GM21529 (cell line): ENCODE results near the gene NAP1L5.

ENCODE experiments used
- ATAC-seq: cut with Tn5 transposase; IDR thresholded peaks from one replicate; pipeline ENCODE4 v1.9.1; 2021; ENCODE audit not compliant: unreplicated experiment

The NAP1L5 gene, protein sequence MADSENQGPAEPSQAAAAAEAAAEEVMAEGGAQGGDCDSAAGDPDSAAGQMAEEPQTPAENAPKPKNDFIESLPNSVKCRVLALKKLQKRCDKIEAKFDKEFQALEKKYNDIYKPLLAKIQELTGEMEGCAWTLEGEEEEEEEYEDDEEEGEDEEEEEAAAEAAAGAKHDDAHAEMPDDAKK

DNA sequence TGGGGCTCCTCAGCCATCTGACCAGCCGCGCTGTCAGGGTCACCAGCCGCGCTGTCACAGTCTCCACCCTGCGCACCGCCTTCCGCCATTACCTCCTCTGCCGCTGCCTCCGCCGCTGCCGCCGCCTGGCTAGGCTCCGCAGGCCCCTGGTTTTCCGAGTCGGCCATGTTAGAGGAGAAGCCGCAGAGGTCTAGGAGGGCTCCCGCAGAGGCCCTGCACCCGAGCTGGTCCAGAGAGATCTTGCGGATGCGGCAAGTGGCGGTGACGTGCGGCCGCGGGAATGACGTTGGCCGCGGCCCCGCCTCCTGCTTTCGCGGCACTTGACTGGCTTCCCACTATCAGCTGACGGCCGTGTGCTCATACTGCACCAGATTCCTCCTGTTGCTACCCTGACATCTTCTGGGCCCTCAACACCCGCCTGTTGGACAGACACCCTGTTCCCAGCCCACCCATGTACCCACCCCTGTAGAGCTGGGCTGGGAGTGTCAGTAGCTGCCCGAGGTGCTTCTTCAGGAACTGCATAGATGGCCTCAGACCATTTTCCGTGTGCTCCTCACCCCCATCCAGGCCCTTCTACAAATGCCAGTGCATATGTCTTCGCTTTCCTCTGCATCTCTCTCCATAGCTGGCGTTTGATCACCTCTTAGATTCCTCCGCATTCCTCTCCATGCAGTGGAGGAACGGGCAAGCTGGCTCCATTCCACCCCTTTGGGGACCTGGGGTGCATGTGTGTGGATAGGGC, at the start of gene NAP1L5:
NAP1L5 (minus strand) TSS at position 242 of the 742 bp plus-strand sequence; CDS start at position 167, 75 bp downstream.
- peak; percentile 95 for ATAC-seq

DNA sequence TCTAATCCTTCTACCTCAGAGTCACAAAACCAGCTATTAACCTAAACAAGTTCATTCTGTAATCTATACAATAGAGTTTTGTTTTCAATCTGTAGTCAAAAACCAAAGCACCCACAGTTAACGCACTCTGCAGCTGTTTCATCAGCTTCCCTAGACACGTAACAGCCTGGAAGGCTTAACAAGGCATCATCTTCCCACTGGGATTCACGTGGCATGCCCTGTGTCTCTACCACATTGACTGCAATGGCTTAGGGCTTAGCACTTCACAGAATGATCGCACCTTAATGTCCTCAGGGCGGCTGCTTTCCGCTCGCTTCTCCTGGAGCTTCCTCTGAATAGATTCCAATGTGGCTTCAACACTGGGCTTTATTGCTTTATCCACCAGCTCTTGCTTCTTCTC, 49.7 kb upstream of the NAP1L5 start:
- no peak for ATAC-seq

DNA sequence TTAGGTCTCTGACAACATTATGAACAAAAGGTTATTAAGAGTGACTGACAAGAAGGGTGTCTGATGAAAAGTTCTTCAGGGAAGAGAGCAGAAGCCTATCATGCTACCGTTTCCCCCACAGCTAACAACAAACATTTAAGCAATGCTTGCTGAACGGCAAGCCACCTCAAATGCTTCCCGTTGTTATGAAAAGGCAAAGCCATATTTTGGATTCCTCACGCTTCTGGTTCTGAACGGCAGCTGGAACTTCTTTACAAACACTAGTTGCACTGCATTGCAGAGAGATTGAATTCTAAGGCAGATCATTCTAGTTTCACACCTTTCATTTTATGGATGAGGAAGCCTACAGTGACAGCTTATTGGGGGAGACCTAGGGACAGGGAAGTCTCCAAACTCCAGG, 48.6 kb upstream of the NAP1L5 start:
- no peak for ATAC-seq

DNA sequence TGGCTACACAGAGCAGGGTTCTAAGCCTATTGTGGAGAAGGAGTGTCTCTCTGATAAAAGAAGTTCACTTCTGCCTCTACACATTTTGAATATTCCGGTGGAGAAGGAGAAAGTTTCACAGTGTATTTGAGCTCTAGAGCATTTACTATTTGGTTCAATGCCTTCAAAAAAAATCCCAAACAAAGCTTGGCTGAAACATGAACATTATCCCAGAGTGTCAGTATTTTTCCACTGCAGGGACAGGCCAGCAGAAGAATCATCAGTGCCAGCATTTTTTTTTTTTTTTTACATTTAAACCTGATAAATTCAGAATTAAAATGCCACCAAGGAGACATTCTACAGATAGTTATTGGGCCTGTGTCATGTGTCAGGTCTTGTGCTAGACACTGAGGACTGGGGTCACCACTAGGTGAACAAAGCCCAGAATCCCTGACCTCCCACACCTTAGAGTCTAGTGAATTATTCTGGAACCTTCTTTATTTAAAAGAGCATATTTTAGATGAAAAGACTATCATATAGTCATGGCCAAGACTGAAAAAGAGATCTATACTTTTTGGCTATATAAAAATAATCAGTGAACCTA, 48.0 kb upstream of the NAP1L5 start:
- no peak for ATAC-seq

DNA sequence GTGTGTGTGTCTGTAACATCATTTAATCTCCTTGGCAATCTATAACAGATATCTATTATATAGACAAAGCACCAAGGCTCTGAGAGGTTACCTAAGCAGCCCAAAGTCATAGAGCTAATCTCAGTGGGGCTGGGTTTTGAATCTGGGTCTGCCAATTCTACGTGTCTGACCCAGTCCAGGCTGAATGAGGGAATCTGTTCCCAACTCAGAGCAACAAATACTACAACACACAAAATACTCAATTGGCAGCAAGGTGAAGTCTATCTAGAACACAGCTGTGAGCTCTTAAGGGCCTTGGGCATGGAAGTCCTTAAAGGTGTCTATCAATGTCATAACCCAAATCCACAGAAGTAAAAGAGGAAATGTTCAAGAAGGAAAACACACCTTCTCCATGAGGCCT, 47.5 kb upstream of the NAP1L5 start:
- ATAC-seq = no peak

DNA sequence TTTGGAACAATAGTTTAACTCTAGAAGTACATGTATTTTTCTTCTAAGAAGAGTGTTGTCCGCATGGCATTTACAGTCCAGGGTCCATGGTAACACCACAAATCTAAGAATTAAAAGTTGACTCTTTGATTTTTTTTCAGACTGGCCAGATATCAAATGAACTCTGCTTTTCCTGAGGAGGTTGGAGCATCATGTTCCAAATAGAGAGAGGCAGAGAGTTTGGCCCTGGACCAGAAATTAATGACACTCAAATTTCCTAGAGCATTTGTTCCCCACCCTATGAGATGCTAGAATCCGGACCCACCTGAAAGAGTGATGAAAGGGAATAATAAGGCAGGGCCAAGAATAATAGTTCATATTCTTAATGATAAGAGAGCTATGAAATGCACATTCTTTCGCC, 47.0 kb upstream of the NAP1L5 start:
- no peak for ATAC-seq

DNA sequence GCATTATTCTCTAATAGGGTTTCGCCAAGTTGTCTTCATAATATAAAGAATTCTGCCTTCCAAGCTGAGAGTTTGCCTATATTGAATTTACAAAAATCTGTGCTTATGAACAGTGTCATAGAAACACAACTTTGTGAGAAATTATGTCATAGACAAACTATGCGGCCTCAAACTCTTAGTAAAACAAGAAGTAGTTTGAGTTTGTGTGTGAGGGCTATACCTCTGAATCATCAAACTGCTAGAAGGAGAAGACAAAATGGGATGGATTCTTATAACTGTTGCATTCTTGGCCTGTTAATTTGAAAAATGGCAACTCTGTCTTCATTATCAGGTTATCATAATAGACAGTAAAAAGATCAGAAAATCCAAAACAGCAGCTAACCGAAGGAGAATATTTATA, 46.1 kb upstream of the NAP1L5 start:
- no peak for ATAC-seq

DNA sequence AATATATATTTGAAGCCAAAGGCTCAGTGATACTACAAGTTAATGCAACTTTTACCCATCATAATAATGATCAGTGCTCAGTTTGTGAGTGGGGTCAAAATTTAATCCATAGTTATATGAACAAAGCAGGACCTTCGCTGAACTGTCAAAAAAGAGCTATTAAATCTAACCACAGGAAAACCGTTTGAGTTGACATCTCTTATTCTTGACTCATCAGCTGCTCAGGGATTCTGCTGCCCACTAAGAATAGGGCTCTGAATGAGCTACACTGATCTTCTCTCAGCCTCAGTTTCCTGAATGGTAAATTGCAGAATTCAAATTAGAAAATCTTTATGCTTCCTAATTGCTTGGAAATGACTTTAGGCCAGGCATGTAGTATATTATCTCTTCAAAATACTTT, 44.9 kb upstream of the NAP1L5 start:
- ATAC-seq = no peak

DNA sequence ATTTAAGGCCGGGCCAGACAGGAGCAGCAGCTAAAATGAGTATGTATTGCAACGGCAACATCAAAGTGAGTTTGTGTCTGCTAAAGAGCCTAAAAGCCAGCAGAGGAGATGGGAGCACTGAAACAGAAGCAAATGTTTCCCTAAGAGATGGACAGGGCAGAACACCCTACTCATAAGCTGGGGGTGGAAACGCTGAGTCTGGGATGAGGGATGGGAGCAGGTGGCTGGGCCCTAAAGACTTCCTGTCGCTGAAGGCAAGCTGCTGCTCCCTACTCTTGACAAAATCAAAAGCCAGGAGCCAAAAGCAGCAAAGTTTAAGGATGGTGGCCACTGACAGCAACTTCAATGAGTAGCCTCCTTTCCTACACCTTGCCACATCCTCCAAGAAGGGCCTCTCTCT, 40.6 kb upstream of the NAP1L5 start:
- no peak for ATAC-seq

DNA sequence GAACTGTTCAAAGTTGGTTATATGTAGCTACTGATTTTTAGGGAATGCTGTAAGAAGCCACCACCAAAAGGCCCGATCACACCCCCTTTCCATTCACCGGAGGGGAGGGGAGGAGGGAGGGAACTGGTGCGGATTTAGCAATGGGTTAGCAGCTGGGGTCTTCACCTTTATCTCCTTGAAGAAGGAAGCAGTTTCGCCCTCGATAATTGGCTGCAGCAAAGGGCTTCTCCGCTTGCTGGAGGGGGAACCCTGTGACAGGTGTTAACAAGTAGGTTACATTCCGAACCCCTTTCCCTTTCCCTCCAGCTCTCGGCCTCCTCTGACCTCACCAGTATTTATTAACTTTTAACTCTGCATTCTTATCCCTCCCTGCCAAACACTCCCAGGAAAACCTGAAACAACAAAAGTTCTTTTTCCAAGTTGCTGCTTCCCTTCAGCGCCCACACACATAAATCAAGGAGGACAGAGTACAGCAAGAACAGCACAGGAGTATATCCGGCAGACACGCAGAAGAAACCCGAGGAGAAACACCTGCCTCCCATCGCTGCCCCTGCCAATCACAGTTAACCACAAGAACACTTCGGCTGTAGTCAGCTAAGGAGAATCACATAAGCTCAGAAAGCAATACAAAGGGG, 39.8 kb upstream of the NAP1L5 start:
- ATAC-seq = peak; percentile 88

DNA sequence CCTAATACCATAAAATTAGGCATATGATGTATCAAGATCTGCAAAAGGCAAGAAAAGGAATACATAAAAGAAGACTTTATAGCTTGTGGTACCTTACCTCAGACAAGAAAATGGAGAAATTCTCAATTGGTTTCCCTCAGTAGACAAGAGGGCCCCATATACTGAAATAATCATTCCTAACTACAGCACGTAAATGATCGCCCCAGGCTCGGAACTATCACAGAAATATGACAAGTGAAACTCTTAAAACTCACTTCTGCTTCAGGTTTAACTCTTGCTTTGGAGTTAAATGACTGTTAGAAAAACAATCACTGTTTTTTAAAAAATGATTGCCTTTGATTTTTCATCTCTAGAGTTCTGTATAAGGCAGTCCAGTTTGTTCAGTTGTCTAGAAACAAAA, 38.6 kb upstream of the NAP1L5 start:
- no peak for ATAC-seq

DNA sequence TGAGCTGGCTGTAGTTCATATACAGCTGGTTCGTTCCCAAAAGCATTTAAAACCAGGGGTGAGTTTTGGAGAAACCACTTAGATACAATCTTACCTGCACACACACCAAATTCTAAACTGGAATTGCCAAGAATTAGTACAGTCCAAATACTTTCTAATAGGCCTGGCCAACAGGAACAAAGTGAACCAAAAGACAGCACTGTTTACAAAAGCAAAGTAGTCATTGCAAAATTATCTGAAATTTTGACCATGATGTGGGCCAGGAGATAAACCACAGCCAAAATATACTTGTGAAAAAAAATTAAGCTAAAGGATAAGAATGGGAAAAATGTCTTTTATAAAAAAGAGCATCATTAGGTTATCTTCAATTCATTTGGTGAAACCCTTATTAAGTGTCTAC, 37.9 kb upstream of the NAP1L5 start:
- no peak for ATAC-seq

DNA sequence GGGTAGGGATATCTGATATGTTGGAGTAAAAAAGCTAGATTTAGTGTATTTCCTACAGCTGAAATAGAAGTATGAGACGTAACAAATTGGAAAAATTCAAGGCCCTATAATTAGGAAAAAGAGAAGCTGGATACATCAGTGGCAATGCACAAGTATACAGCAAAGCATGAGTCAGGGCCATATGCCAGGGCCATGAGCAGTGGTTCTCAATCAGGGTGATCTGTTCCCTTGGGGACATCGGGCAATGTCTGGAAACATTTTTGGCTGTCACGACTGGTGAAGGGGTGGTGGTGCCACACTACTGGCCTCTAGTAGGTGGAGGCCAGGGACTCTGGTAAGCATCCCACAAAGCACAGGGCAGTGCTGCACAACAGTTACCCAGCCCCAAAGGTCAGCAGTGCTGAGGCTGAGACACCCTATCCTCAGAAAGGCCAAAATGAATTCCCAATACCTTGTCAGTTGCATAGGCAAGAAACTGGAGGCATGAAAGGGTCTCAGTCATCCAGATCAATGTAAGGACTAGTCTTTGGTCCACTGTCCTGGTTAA, 36.8 kb upstream of the NAP1L5 start:
- ATAC-seq = no peak

DNA sequence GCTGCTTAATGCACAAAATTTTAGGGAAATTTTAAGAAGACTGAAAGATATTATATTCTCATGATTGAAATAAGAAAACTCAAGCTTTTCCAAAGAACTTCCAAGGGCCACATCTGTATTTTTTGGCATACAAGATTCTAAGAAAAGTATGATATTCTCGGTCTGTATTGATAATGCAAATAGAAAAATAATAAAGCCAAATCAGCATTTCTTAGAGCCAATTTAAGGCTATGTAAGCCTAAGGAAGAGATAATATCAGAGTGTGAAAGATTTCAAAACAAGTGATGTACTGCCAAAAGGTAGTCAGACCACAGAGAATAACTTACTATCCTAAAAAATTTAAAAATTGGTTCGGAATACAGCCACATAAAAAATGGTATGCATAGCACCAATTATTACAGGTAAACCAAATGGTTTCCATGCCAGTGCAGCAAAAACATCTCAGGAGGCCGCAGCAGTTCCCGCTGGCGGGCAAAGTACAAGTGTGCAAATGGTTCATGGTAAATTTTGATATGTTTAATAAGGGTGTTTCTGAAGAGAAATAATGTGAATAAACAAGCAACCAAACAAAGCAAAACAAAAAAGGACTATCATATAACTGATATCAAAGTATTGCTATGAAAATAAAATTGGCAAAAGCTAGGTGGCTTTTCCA, 35.2 kb upstream of the NAP1L5 start:
- ATAC-seq = no peak

DNA sequence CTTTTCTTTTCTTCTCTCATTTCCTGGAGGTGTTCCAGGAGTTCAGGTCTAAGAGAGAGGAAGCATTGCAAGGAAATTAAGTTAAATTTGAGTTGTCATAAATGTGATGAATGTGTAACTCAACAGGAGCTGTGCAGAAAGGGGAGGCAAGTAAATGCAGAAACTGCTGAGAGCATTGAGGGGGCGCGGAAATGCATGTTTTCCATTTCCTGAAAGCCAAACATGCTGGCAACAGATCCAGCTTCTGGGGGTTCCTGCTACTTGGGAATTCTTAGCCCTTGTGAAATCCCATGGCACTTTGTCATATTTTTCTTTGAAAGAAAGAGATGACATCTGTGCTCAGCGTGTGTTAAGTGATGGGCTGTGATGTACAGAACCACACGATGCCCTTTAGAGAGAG, 33.8 kb upstream of the NAP1L5 start:
- ATAC-seq = no peak

DNA sequence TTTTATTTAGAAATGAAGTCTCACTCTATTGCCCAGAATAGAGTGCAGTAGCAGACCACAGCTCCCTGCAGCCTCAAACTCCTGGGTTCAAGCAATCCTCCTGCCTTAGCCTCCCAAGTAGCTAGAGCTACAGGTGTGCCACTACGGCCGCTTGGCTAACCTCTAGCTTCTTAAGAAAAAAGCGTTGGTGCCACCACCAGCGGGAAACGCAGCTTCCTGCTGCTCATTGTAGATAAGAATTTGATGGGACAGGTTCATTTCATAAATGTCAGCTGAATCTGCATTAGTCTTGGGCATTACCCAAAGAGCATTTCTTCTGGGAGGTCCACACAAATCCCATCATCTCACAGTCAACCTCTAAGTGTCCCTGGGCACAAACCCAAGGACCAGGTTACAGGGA, 33.2 kb upstream of the NAP1L5 start:
- no peak for ATAC-seq

DNA sequence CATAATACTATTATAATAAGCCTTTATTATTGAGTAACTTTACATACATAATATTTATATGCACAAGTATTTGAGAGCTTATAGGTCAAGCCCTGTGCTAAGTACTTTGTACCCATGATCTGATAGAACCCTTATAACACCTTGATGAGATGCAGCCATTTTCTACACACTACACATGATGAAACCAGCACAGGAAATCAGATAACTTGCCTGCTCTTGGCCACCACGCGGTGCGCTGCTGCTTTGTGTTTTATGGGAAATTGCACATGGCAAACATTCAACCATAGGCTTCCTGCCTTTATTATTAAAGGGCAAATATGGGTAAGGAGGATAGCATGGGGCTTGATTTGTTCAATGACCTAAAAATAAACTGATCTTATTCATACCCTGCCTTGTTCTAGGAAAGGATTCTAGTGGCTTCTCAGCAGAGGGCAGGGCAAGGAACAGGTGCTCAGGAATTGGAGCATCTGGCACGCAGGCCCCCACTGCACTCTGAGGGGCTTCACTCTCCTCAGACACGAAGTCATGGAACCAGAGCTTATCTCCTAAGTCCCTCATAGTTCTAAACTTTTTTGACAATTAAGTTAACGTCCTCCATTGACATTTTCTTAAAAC, 31.6 kb upstream of the NAP1L5 start:
- ATAC-seq = no peak

DNA sequence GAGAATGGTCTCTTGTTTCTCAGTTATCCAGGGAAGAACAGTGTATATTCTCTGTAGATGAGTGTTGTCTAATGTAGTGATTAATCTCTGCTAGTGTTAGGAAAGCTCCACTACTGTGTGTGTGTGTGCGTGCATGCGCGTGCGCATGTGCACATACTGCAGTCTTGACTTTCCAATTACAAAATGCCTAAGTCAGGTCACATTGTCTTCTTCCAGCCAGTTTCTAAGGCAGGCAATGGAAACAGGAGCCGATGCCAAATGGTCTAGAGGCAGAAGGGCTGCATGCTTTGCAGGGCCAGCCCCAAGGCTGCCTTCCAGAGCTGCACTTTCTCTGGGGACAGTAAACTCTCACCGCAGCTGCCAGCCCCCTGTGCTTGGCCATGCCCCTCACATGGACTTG, 30.5 kb upstream of the NAP1L5 start:
- ATAC-seq = no peak

DNA sequence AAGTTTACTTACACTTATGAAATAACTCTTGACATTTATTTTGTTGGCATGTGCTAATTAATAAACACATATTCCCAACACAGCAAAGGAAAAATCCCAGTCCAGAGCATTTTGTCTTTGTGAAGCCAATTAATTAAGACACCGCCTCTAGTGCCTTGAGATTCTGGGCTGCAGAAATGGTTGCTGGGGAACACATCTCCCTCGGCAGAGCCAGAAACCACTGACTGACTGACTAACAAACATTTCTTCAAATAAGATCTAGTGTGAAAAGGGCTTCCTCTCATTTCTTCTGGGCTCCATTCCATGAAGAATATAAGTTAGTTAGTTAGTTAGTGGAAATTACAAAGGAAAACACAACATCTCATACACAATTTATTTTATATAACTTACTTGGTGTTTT, 28.4 kb upstream of the NAP1L5 start:
- ATAC-seq = no peak

DNA sequence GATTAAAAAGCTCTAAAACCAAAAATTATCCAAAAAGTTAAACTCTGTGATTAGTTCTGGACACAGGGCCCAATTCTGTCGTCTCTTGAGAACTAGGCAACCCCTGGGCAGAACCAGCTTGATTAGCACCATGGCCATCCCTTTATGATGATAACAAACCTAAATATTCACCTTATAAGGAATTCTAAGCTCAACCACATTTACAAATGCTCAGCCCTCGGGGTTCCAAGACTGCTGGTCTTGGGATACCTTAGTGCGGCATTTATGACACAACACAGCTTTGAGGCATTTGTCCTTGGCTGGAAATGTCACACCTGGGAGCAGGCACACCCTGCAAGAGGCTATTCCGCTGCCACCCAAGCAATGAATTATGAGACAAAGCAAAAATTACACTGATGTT, 27.5 kb upstream of the NAP1L5 start:
- no peak for ATAC-seq

DNA sequence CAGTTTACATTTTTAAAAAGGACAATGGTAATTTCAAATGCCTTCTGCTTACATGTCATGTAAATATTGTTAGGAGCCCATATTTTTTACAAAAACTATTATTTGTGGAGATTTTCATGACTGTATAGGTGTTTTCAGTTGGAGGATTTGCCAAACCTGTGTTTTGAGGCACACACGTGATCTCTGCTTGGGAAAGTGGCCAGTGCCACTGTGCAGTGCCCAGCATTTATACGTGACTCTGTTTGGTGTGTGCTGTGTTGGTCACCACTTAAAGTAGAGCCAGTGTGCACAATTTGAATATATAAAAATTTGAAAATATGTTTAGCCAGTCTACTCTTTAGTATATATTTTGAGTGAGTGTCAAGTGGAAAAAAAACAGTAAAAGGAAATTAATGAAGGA, 26.8 kb upstream of the NAP1L5 start:
- ATAC-seq = no peak
